ENCODE results near the gene ZNF629.
A peak's percentile ranks its signal among the peaks of the same experiment; 100 is the strongest.

The ZNF629 gene

GRCh38 chr16:30740364-30741251, 46.4 kb downstream of the ZNF629 start:
- H3K4me1 Mint-ChIP-seq (ENCODE audit: low read depth): peaks cover 23% of the 10 kb centered on the region
- intact Hi-C loops (cut with micrococcal nuclease): no loop called here
- H3K9me3 Mint-ChIP-seq: no peaks in the 10 kb centered on the region
- H3K4me3 Mint-ChIP-seq: peak overlapping the region; percentile 63
- peak overlapping the region; percentile 62 for H3K27ac Mint-ChIP-seq
- peaks cover 100% of the 10 kb centered on the region for H3K36me3 Mint-ChIP-seq (ENCODE audit: low read depth)
- H3K27me3 Mint-ChIP-seq: no peaks in the 10 kb centered on the region

GRCh38 chr16:30738984-30739951, 47.7 kb downstream of the ZNF629 start:
- intact Hi-C loops (cut with micrococcal nuclease): no loop called here
- H3K9me3 Mint-ChIP-seq: no peaks in the 10 kb centered on the region
- no peak overlapping the region for H3K27ac Mint-ChIP-seq
- H3K27me3 Mint-ChIP-seq: no peaks in the 10 kb centered on the region
- H3K4me1 Mint-ChIP-seq (ENCODE audit: low read depth): peaks cover 18% of the 10 kb centered on the region
- no peak overlapping the region for H3K4me3 Mint-ChIP-seq
- peaks cover 100% of the 10 kb centered on the region for H3K36me3 Mint-ChIP-seq (ENCODE audit: low read depth)

- Mint-ChIP-seq H3K27ac (peak overlapping the region; percentile 1), H3K4me1 (ENCODE audit: low read depth) (peaks cover 18% of the 10 kb centered on the region), H3K9me3 (no peaks in the 10 kb centered on the region), H3K4me3 (no peak overlapping the region), H3K27me3 (no peaks in the 10 kb centered on the region), H3K36me3 (ENCODE audit: low read depth) (peaks cover 100% of the 10 kb centered on the region)
- intact Hi-C loops (cut with micrococcal nuclease): no loop called here
Measured at GRCh38 chr16:30737794-30738648, 49.0 kb downstream of the ZNF629 start.

GRCh38 chr16:30736995-30737793, 49.8 kb downstream of the ZNF629 start:
- Mint-ChIP-seq H3K27me3 (no peaks in the 10 kb centered on the region), H3K4me3 (no peak overlapping the region), H3K27ac (peak overlapping the region; percentile 1), H3K9me3 (no peaks in the 10 kb centered on the region), H3K4me1 (ENCODE audit: low read depth) (peaks cover 18% of the 10 kb centered on the region), H3K36me3 (ENCODE audit: low read depth) (peaks cover 100% of the 10 kb centered on the region)
- intact Hi-C loops (cut with micrococcal nuclease): no loop called here

- no peak overlapping the region for H3K4me3 Mint-ChIP-seq
- H3K36me3 Mint-ChIP-seq (ENCODE audit: low read depth): peaks cover 96% of the 10 kb centered on the region
- no peaks in the 10 kb centered on the region for H3K9me3 Mint-ChIP-seq
- intact Hi-C loops (cut with micrococcal nuclease): no loop called here
- H3K27me3 Mint-ChIP-seq: no peaks in the 10 kb centered on the region
- H3K4me1 Mint-ChIP-seq (ENCODE audit: low read depth): peaks cover 27% of the 10 kb centered on the region
- H3K27ac Mint-ChIP-seq: no peak overlapping the region
Measured at GRCh38 chr16:30731411-30731810, 55.6 kb downstream of the ZNF629 start.

GRCh38 chr16:30728899-30729672, 57.9 kb downstream of the ZNF629 start:
- Mint-ChIP-seq H3K36me3 (ENCODE audit: low read depth) (peaks cover 88% of the 10 kb centered on the region), H3K9me3 (no peaks in the 10 kb centered on the region), H3K27ac (peak overlapping the region; percentile 70), H3K27me3 (no peaks in the 10 kb centered on the region), H3K4me1 (ENCODE audit: low read depth) (peaks cover 49% of the 10 kb centered on the region), H3K4me3 (no peak overlapping the region)
- intact Hi-C loops (cut with micrococcal nuclease): no loop called here
